ENCODE results near the gene ERMARD. TPM values are rescaled to one million over a fixed set of nuclear protein-coding genes. Genes with fewer than 3 reads are reported as not detected.

ERMARD gene
- total RNA-seq, 1 donor = 10.9 TPM

- H3K27me3 ChIP-seq (ENCODE audit: insufficient read depth, low read length) = peaks cover 6% of the 10 kb centered on the region
- no peaks in the 10 kb centered on the region for H3K9me3 ChIP-seq (ENCODE audit: low read depth, low read length)
- H3K4me1 ChIP-seq (ENCODE audit: insufficient read depth, low read length) = no peaks in the 10 kb centered on the region
- H3K4me3 ChIP-seq (ENCODE audit: low read length) = no peak overlapping the region
These were observed 78.4 kb downstream of the ERMARD start for GRCh38 chr6:169829786-169830185.

- no peaks in the 10 kb centered on the region for H3K9me3 ChIP-seq (ENCODE audit: low read depth, low read length)
- no peak overlapping the region for H3K4me3 ChIP-seq (ENCODE audit: low read length)
- no peaks in the 10 kb centered on the region for H3K4me1 ChIP-seq (ENCODE audit: insufficient read depth, low read length)
- peaks cover 11% of the 10 kb centered on the region for H3K27me3 ChIP-seq (ENCODE audit: insufficient read depth, low read length)
These were observed 79.5 kb downstream of the ERMARD start for GRCh38 chr6:169830876-169831275.

Other genes with a start within 250 kb of the ERMARD start
- gene WDR27, start 49.6 kb upstream of the ERMARD start, total RNA-seq = 8.3 TPM
- gene C6orf120, start 49.5 kb upstream of the ERMARD start, total RNA-seq = 25.7 TPM
- gene PHF10, start 27.1 kb upstream of the ERMARD start, total RNA-seq = 64.5 TPM
- gene DYNLT2, start 50 bp upstream of the ERMARD start, total RNA-seq = 7.2 TPM

Data from mononuclear cell (primary cell).